Mesenchymal stem cell (in vitro differentiated cells and primary cell): Measurements from ENCODE around the gene LAMA4.
A peak's percentile ranks its signal among the peaks of the same experiment; 100 is the strongest.

Source experiments
- DNase-seq: peaks from one replicate; pipeline ENCODE4 v3.0.0-alpha.2; 2013
- H2AFZ ChIP-seq: one replicate; pipeline ENCODE4 v1.6.1; 2013; ENCODE audit warnings: low read depth, mild to moderate bottlenecking, control low read depth, inconsistent platforms, low read length, moderate library complexity
- H2AK5ac ChIP-seq: 2 replicates; pipeline ENCODE4 v1.6.1; 2013; ENCODE audit warnings: low read length, moderate library complexity, mild to moderate bottlenecking, inconsistent platforms; ENCODE audit not compliant: severe bottlenecking
- H2BK120ac ChIP-seq: one replicate; pipeline ENCODE4 v1.6.1; 2013; ENCODE audit warnings: low read depth, mild to moderate bottlenecking, inconsistent platforms, low read length, moderate library complexity
- H2BK12ac ChIP-seq, 2 experiments: one replicate each; pipeline ENCODE4 v1.6.1; 2013; ENCODE audit warnings: inconsistent platforms in 2 of 2, low read length in 2 of 2, mild to moderate bottlenecking in 2 of 2, moderate library complexity in 2 of 2, control low read depth in 1 of 2
- H2BK15ac ChIP-seq: one replicate; pipeline ENCODE4 v1.6.1; 2013; ENCODE audit warnings: mild to moderate bottlenecking, low read depth, inconsistent platforms; ENCODE audit not compliant: poor library complexity, severe bottlenecking
- H2BK5ac ChIP-seq: 2 replicates; pipeline ENCODE4 v1.6.1; 2013; ENCODE audit warnings: low read depth, mild to moderate bottlenecking, low read length, control low read depth, inconsistent platforms; ENCODE audit not compliant: poor library complexity, severe bottlenecking
- H3K14ac ChIP-seq, 2 experiments: one replicate each; pipeline ENCODE4 v1.6.1; 2013; ENCODE audit warnings: inconsistent platforms in 2 of 2, low read length in 2 of 2, control low read depth in 1 of 2, mild to moderate bottlenecking in 1 of 2, moderate library complexity in 1 of 2
- H3K18ac ChIP-seq, 2 experiments: one replicate each; pipeline ENCODE4 v1.6.1; 2013; ENCODE audit warnings: inconsistent platforms in 2 of 2, low read length in 2 of 2, control low read depth in 1 of 2, low read depth in 1 of 2, mild to moderate bottlenecking in 1 of 2
- H3K23ac ChIP-seq, 2 experiments: one replicate each; pipeline ENCODE4 v1.6.1; 2013; ENCODE audit warnings: inconsistent platforms in 2 of 2, low read length in 2 of 2, mild to moderate bottlenecking in 2 of 2, moderate library complexity in 2 of 2, control low read depth in 1 of 2
- H3K27ac ChIP-seq: 2 replicates; pipeline ENCODE4 v1.5.1; 2013; ENCODE audit warnings: mild to moderate bottlenecking, moderate library complexity, low read length, control low read depth, inconsistent platforms; ENCODE audit not compliant: poor library complexity, severe bottlenecking
- H3K27me3 ChIP-seq, 2 experiments: 2 replicates each; pipeline versions ENCODE4 v1.6.1 to v1.7.0; 2013; ENCODE audit warnings: low read length in 2 of 2, mild to moderate bottlenecking in 2 of 2, moderate library complexity in 2 of 2, control low read depth in 1 of 2, inconsistent platforms in 1 of 2; ENCODE audit not compliant: control insufficient read depth in 1 of 2, insufficient read depth in 1 of 2
- H3K36me3 ChIP-seq, 2 experiments: 2 replicates each; pipeline versions ENCODE4 v1.6.1 to v1.7.0; 2013; ENCODE audit warnings: low read length in 2 of 2, control low read depth in 1 of 2, inconsistent platforms in 1 of 2, low read depth in 1 of 2, mild to moderate bottlenecking in 1 of 2; ENCODE audit not compliant: insufficient read depth in 2 of 2, control insufficient read depth in 1 of 2
- H3K4ac ChIP-seq, 2 experiments: one replicate each; pipeline ENCODE4 v1.6.1; 2013; ENCODE audit warnings: inconsistent platforms in 2 of 2, low read length in 2 of 2, mild to moderate bottlenecking in 2 of 2, moderate library complexity in 2 of 2, control low read depth in 1 of 2, low read depth in 1 of 2
- H3K4me1 ChIP-seq: 2 replicates; pipeline ENCODE4 v1.6.1; 2013; ENCODE audit warnings: low read depth, low read length, control low read depth; ENCODE audit not compliant: control insufficient read depth, insufficient read depth
- H3K4me2 ChIP-seq: 2 replicates; pipeline ENCODE4 v1.6.1; 2013; ENCODE audit warnings: low read length, mild to moderate bottlenecking, inconsistent platforms; ENCODE audit not compliant: poor library complexity, severe bottlenecking
- H3K4me3 ChIP-seq, 2 experiments: 2 replicates each; pipeline versions ENCODE4 v1.5.1 to v1.7.0; 2013; ENCODE audit warnings: low read length in 2 of 2, mild to moderate bottlenecking in 2 of 2, control low read depth in 1 of 2, low read depth in 1 of 2; ENCODE audit not compliant: insufficient read depth in 1 of 2
- H3K79me1 ChIP-seq: replicated peaks from 2 replicates; pipeline ENCODE4 v1.6.1; 2013; ENCODE audit warnings: mild to moderate bottlenecking, control low read depth, low read length, inconsistent platforms; ENCODE audit not compliant: poor library complexity, severe bottlenecking
- H3K9ac ChIP-seq: 2 replicates; pipeline ENCODE4 v1.7.0; 2013; ENCODE audit warnings: mild to moderate bottlenecking, low read length, moderate library complexity
- H3K9me3 ChIP-seq: 2 replicates; pipeline ENCODE4 v1.7.0; 2013; ENCODE audit warnings: mild to moderate bottlenecking, low read length; ENCODE audit not compliant: control insufficient read depth
- H4K8ac ChIP-seq: one replicate; pipeline ENCODE4 v1.6.1; 2013; ENCODE audit warnings: inconsistent platforms, mild to moderate bottlenecking, low read length, moderate library complexity
- H4K91ac ChIP-seq: one replicate; pipeline ENCODE4 v1.6.1; 2013; ENCODE audit warnings: mild to moderate bottlenecking, low read length, inconsistent platforms
- WGBS: methylation state at CpG from one replicate; pipeline ENCODE4 v1.1.7; 2013; ENCODE audit warnings: mixed read lengths; 5-methylcytosine and 5-hydroxymethylcytosine counted together

The LAMA4 gene

GRCh38 chr6:112100561-112100960 is 153.8 kb downstream of the LAMA4 start:
- H3K4me1 ChIP-seq: no peaks in the 10 kb centered on the region
- H3K23ac ChIP-seq: no peak overlapping the region
- H3K27ac ChIP-seq: no peak overlapping the region
- no peak overlapping the region for H2BK5ac ChIP-seq
- H3K14ac ChIP-seq: no peak overlapping the region
- no peak overlapping the region for H3K9ac ChIP-seq
- no peak overlapping the region for H2AK5ac ChIP-seq
- H3K27me3 ChIP-seq: no peaks in the 10 kb centered on the region
- no peaks in the 10 kb centered on the region for H3K79me1 ChIP-seq
- H2AFZ ChIP-seq: no peak overlapping the region
- no peak for DNase-seq
- no peak overlapping the region for H3K4me2 ChIP-seq
- H2BK120ac ChIP-seq: no peak overlapping the region
- no peak overlapping the region for H3K4me3 ChIP-seq
- WGBS: 83% methylated on average over 3 of the region's 4 CpGs
- peaks cover 3 to 57% of the 10 kb centered on the region in 2 experiments for H3K36me3 ChIP-seq
- H3K9me3 ChIP-seq: no peaks in the 10 kb centered on the region
- H3K4ac ChIP-seq: no peak overlapping the region
- no peak overlapping the region for H3K18ac ChIP-seq
- H4K8ac ChIP-seq: no peak overlapping the region
- H2BK12ac ChIP-seq: no peak overlapping the region
- no peak overlapping the region for H2BK15ac ChIP-seq
- H4K91ac ChIP-seq: no peak overlapping the region

GRCh38 chr6:112096901-112097300 is 157.5 kb downstream of the LAMA4 start:
- Histone ChIP-seq H4K91ac (no peak overlapping the region), H2BK15ac (no peak overlapping the region), H3K36me3 (peaks cover 0 to 26% of the 10 kb centered on the region in 2 experiments), H2AFZ (no peak overlapping the region), H4K8ac (no peak overlapping the region), H3K4me2 (no peak overlapping the region), H3K27me3 (no peaks in the 10 kb centered on the region), H3K4me3 (no peak overlapping the region), H3K9ac (no peak overlapping the region), H3K18ac (no peak overlapping the region), H3K4me1 (no peaks in the 10 kb centered on the region), H2BK5ac (no peak overlapping the region), H3K27ac (no peak overlapping the region), H3K79me1 (peaks cover 1% of the 10 kb centered on the region), H3K9me3 (no peaks in the 10 kb centered on the region), H3K23ac (no peak overlapping the region), H3K4ac (no peak overlapping the region), H3K14ac (no peak overlapping the region), H2BK120ac (no peak overlapping the region), H2BK12ac (no peak overlapping the region), H2AK5ac (no peak overlapping the region)
- 100% methylated on average over 2 of the region's 2 CpGs for WGBS
- DNase-seq: no peak

GRCh38 chr6:112087916-112088315 is 166.5 kb downstream of the LAMA4 start:
- Histone ChIP-seq H3K9me3 (no peaks in the 10 kb centered on the region), H3K9ac (peak overlapping the region; percentile 93), H3K27ac (peak overlapping the region; percentile 57), H3K27me3 (no peaks in the 10 kb centered on the region), H2BK5ac (no peak overlapping the region), H3K23ac (peak overlapping the region in 1 of 2 experiments; percentile 29), H3K4me3 (peak overlapping the region; percentile 85 to 92), H3K14ac (no peak overlapping the region), H3K79me1 (peaks cover 10% of the 10 kb centered on the region), H2BK120ac (no peak overlapping the region), H2AK5ac (no peak overlapping the region), H3K4ac (no peak overlapping the region), H3K36me3 (peaks cover 0 to 22% of the 10 kb centered on the region in 2 experiments), H4K91ac (no peak overlapping the region), H3K4me2 (peak overlapping the region; percentile 66), H2BK15ac (no peak overlapping the region), H3K4me1 (no peaks in the 10 kb centered on the region), H2BK12ac (no peak overlapping the region), H3K18ac (no peak overlapping the region), H2AFZ (peak overlapping the region; percentile 18), H4K8ac (no peak overlapping the region)
- DNase-seq: no peak
- 58% methylated on average over 6 of the region's 7 CpGs for WGBS

GRCh38 chr6:112087136-112087911 is 167.0 kb downstream of the LAMA4 start, which contains the start of the genes FAM229B and TUBE1:
Gene FAM229B (plus strand): TSS chr6:112087591. CDS start chr6:112099284, 11,693 bp downstream.
Gene TUBE1 (minus strand): TSS chr6:112087482. CDS start chr6:112087434, 48 bp downstream.
- Histone ChIP-seq H3K27ac (peak within 1 kb of the TSS; percentile 57), H3K79me1 (peaks cover 10% of the 10 kb centered on the region), H2AFZ (peak within 1 kb of the TSS; percentile 98), H3K18ac (peak within 1 kb of the TSS; percentile 41 to 86), H2BK12ac (no peak within 1 kb of the TSS), H2BK120ac (peak within 1 kb of the TSS; percentile 34), H3K36me3 (peaks cover 0 to 28% of the 10 kb centered on the region in 2 experiments), H3K4me3 (peak within 1 kb of the TSS; percentile 85 to 92), H3K23ac (peak within 1 kb of the TSS in 1 of 2 experiments; percentile 29), H3K27me3 (no peaks in the 10 kb centered on the region), H3K9ac (peak within 1 kb of the TSS; percentile 93), H2BK15ac (peak within 1 kb of the TSS; percentile 83), H3K4me1 (no peaks in the 10 kb centered on the region), H4K8ac (peak within 1 kb of the TSS; percentile 54), H2BK5ac (no peak within 1 kb of the TSS), H3K4ac (peak within 1 kb of the TSS in 1 of 2 experiments; percentile 61), H3K4me2 (peak within 1 kb of the TSS; percentile 72), H3K14ac (no peak within 1 kb of the TSS), H3K9me3 (no peaks in the 10 kb centered on the region), H4K91ac (no peak within 1 kb of the TSS), H2AK5ac (no peak within 1 kb of the TSS)
- peak; percentile 98 for DNase-seq
- WGBS: 1% methylated on average over 60 of the region's 60 CpGs
